NCI-H128 (cell line): Measurements from ENCODE around the gene NEAT1.

ENCODE experiments used
- DNase-seq: peaks from one replicate; lab custom pipeline; 2025; ENCODE audit not compliant: unreplicated experiment; lab: John Stamatoyannopoulos, UW

NEAT1 gene

DNA sequence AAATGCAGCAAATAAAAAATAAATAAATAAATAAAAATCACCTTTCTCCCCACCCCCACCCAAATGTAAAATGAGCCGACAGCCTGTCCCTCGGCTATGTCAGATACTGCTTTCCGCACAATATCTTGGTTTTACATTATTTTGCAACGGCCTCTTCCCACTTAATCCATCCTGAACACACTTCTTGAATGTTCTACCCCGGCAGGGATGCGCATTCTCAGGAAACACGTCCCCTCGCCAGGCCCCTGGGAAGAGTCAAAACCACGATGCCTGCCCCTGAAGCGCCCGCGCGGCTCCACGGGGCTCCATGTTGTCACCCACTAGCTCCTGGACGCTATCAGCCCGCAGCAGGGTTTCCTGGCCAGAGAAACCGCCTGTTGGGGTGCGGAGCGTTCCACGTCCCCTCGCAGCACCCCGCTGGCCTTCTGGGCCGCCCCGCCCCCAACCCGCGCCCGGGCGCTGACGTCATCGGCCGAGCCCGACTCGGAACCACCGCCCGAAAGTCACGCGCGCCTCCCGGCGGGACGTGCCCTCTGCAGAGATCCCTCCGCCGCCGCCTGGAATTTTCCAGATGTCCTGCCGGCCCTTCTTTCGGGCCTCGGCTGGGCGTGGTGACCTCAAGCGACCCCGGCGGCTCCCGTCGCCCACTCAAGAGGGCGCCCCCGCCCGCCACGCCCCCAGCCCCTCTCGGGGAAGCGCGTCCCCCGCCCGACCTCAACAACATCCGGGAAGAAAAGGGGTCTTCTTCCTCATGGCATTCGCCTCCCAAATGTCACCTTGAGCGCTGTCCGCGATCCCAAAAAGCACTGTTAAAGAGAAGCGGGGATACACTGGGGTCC is 585 bp upstream of the NEAT1 start:
- peak; percentile 80 for DNase-seq

DNA sequence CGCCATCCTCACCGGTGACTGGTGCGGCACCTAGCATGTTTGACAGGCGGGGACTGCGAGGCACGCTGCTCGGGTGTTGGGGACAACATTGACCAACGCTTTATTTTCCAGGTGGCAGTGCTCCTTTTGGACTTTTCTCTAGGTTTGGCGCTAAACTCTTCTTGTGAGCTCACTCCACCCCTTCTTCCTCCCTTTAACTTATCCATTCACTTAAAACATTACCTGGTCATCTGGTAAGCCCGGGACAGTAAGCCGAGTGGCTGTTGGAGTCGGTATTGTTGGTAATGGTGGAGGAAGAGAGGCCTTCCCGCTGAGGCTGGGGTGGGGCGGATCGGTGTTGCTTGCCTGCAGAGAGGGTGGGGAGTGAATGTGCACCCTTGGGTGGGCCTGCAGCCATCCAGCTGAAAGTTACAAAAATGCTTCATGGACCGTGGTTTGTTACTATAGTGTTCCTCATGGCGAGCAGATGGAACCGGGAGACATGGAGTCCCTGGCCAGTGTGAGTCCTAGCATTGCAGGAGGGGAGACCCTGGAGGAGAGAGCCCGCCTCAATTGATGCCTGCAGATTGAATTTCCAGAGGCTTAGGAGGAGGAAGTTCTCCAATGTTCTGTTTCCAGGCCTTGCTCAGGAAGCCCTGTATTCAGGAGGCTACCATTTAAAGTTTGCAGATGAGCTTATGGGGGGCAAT is 1.1 kb downstream of the NEAT1 start:
- no peak for DNase-seq

DNA sequence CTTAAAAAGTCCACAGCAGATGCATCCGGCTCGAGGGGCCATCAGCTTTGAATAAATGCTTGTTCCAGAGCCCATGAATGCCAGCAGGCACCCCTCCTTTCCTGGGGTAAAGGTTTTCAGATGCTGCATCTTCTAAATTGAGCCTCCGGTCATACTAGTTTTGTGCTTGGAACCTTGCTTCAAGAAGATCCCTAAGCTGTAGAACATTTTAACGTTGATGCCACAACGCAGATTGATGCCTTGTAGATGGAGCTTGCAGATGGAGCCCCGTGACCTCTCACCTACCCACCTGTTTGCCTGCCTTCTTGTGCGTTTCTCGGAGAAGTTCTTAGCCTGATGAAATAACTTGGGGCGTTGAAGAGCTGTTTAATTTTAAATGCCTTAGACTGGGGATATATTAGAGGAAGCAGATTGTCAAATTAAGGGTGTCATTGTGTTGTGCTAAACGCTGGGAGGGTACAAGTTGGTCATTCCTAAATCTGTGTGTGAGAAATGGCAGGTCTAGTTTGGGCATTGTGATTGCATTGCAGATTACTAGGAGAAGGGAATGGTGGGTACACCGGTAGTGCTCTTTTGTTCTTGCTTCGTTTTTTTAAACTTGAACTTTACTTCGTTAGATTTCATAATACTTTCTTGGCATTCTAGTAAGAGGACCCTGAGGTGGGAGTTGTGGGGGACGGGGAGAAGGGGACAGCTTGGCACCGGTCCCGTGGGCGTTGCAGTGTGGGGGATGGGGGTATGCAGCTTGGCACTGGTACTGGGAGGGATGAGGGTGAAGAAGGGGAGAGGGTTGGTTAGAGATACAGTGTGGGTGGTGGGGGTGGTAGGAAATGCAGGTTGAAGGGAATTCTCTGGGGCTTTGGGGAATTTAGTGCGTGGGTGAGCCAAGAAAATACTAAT is 1.9 kb downstream of the NEAT1 start:
- DNase-seq, result no peak

DNA sequence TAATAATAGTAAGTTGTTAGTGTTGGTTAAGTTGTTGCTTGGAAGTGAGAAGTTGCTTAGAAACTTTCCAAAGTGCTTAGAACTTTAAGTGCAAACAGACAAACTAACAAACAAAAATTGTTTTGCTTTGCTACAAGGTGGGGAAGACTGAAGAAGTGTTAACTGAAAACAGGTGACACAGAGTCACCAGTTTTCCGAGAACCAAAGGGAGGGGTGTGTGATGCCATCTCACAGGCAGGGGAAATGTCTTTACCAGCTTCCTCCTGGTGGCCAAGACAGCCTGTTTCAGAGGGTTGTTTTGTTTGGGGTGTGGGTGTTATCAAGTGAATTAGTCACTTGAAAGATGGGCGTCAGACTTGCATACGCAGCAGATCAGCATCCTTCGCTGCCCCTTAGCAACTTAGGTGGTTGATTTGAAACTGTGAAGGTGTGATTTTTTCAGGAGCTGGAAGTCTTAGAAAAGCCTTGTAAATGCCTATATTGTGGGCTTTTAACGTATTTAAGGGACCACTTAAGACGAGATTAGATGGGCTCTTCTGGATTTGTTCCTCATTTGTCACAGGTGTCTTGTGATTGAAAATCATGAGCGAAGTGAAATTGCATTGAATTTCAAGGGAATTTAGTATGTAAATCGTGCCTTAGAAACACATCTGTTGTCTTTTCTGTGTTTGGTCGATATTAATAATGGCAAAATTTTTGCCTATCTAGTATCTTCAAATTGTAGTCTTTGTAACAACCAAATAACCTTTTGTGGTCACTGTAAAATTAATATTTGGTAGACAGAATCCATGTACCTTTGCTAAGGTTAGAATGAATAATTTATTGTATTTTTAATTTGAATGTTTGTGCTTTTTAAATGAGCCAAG is 2.7 kb downstream of the NEAT1 start:
- DNase-seq, result no peak

DNA sequence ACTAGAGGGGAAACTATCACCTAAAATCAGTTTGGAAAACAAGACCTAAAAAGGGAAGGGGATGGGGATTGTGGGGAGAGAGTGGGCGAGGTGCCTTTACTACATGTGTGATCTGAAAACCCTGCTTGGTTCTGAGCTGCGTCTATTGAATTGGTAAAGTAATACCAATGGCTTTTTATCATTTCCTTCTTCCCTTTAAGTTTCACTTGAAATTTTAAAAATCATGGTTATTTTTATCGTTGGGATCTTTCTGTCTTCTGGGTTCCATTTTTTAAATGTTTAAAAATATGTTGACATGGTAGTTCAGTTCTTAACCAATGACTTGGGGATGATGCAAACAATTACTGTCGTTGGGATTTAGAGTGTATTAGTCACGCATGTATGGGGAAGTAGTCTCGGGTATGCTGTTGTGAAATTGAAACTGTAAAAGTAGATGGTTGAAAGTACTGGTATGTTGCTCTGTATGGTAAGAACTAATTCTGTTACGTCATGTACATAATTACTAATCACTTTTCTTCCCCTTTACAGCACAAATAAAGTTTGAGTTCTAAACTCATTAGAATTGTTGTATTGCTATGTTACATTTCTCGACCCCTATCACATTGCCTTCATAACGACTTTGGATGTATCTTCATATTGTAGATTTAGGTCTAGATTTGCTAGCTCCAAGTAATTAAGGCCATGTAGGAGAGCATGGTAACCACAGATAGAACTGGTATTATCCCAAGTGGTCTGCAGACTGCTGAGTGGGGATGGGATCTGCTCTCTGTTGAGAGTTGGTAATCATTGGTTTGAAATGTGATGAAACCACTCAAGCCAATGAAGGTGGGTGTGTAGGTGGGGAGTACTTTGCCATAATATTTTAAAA is 3.6 kb downstream of the NEAT1 start:
- DNase-seq, result no peak

DNA sequence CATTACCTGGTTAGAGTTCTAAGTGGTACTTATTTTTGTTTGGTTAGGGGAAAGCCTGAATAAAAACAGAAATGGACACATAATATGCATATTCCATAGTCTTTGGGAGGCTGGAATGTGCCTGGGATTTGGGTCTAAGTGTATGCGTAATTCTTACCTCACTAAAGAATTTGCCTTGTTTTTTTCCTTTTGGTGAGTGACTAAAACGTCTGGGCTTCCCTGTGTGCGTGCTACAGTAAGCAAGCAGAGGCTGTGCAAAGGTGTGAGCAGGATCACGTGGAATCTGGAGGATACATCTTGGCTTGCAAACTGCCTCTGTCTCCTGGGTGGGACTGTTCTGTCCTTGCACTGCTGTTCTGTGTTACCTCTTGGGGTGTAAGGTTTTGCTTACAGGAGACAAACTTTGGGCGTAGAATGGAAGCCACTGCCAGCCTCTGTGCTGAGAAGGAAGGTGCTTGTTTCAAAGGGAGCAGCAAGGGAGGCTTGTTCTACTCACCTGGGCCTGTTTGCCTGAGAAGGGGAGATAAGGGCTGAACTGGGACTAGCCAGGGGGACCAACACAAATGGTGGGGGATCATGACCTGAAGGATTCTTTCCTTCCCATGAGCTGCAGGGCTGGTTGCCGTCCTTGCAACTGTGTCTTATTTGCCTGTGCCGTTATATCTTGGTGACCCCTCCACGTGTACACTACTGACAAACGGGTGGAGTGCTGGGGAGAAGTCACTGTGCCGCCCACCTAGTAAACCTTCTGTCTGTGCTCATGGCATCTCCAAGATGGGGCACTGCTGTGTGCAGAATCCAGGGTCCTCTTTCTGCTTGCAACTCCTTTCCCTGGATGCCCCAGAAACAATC is 4.5 kb downstream of the NEAT1 start:
- DNase-seq, result no peak

DNA sequence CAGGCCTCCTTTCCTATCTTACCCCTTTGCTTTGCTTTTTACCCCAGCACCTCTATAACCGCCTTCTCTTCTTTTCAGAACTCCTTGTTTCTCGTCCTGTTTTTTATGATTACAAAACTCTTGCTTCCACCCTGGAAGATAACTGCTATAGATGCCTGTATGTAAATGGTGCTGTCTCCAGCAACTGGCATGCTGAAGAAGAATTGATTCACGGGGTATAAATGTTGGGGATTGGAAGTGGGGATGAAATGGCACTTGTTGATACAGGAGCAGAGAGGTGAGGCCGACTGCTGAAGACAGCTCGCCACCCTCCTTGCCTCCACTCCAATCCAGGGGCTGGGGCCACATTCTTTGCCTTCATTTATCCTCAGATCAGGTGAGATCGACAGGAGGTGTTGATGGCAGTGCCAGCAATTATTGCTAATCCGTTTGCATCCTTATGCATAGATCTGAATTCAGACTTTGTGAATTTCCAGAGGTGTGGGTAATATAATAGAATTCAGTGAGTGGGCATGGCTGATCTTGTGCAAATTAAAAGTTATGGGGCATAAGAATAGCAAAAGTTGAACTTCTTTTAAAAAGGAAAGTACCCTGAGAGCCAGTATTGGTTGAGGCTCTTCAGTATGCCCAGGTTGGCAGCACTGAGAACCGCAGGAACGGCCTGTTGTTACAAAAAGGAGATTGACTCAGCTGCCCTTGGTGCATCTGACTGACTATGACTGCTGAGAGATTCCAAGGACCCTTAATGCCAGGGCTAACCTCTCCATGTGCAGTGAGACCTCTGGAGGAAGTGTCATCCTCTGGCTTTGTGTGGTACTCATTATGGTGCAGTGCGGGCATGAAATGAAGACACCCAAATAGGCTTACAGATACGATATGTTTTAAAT is 5.3 kb downstream of the NEAT1 start:
- no peak for DNase-seq

DNA sequence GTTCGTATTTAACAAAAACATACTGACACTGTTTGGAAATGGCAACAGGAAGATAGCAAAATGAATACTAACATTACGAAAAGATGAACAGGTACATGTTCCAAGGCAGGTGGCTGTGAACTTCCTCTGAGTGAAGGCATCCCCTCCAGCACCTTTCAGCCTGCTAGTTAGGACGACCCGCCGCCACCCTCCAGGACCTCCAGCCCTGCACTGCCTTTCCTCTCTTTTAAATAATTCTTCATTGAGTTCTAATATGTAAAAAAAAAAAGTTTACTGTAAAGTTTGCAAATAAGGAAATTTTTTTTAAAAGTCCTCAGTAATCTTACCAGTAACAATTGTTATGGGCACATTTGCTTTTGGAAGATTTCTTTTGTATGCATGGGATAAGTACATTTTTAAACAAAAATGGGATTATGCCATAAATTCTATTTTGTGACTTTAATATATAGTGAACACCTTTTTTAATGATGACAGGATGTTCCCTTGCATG is 6.0 kb downstream of the NEAT1 start:
- no peak for DNase-seq

DNA sequence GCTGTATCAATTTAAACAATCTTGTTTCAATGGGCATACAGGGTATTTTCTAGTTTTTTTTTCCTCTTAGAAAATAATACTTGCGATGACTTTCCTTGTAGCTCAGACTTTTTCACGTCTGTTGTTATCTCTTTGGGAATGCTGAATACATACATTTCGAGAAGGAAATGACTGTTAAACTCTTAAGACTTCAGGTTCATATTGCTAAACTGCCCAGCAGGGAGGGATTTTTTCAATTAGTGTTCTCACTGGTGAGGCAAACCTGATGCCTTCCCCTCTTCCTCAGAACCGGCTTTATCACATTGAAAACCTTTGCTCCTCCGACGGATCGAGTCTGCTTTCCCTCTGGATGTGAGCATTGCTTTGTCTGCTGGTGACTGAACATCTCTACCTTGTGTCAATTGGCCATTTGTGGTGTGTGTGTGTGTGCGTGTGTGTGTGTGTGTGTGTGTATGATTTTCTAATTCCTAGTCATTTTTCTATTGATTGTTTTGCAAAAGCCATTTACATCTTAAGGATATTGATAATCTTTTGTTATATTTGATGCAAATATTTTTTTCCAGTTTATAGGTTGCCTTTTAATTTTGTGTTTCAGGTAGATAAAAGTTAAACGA is 6.6 kb downstream of the NEAT1 start:
- DNase-seq, result no peak

DNA sequence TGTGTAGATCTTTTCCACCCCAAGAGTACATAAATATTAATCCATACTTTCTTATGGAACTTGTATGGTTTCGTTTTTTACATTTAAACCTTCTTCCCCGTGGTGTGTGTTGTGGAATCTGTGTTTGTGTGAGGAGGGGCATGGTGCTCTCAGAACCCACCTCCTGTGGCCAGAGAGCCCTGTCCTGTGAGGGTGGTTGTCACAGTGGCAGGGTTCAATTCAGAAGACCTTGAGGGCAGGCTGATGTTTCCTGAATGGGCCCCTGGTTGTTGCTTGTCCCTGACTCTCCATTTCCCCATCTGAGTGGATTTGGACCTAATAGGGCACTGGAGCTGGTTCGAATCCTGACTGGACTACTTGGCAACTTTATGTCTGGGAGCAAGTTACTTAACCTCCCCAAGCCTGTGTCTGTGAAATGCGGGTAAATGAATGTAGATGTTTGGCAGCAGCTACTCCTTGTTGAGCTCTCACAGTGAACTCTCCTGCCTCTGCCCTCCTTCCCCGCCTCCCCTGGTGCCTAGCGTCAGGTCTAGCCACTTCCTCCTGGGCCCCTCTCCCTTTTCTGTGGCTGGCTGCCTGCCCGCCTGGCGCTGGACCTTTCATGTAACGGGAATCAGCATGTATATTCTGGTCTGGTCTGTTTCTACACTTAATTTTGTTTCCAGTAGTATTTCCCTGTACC is 7.3 kb downstream of the NEAT1 start:
- no peak for DNase-seq

DNA sequence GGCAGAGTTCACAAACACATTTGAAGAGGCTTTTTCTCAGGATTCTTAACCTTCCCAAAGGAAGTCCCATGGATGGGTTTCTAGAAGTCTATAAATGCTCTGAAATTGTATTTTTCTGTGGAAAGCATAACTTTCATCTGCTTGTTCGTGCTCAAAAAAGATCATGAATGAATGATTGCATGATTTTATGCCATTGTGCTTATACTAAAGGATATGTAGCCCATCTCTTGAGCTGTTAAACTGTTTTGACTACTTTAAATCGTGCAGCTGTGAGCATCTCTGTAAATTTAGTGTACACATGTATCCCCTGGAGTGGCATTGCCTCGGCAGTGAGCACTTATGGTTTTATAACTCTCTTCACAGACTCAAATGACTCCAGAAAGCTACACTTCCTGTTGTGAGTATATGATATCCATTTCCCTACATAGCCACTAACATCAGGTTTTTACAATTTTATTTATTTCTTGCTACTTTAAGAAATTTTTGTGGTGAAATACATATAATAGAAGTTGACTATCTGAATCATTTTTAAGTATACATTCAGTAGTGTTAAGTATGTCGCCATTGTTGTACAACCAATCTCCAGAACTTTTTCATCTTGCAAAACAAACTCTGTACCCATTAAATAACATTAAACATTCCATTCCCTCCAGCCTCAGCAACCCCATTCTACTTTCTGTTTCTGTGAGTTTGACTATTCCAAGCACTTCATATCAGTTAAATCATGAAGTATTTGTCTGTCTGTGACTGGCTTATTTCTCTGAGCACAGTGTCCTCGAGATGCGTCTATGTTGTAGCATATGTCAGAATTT is 8.0 kb downstream of the NEAT1 start:
- DNase-seq, result no peak

DNA sequence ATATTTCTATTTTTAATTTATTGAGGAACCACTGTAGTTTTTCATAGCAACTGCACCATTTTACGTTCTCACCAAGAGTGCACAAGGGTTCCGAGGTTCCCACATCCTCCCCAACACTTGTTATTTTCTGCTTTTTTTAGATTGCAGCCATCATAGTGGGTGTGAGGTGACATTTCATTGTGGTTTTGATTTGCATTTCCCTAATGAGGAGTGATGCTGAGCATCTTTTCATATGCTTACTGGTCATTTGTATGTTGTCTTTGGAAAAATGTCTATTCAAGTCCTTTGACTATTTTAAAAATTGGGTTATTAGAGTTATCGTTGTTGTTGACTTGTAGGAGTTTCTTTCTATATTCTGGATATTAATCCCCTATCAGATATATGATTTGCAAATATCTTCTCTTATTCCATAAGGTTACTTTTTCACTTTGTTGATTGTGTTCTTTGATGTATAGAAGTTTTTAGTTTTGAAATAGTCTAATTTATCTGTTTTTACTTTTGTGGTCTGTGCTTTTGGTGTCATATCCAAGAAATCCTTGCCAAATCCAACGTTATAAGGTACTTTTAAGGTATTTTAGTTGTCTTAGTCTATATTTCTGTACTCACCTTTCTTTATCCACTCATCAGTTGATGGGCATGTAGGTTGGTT is 9.0 kb downstream of the NEAT1 start:
- DNase-seq, result no peak

DNA sequence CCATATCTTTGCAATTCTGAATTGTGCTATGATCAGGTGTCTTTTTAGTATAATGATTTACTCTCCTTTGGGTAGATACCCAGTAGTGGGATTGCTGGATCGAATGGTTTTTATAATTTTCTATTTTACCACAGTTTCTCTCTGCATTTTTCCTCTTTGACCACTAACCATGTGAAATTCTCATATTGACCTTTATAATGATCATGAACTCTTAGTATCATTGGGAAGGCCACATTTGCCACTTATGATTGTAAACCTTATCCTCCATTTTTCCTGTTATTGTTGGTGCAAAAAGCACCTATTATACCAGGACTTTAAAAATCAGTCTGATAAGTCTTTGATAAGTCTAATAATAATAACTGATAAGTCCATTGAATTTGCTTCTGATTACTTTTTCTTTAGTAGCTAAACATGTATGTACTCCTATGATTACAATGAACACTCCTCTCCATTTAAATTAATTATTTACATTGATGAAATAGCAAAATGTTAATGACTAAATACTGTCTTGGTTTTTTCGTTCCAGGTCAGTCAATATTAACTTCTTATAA is 9.6 kb downstream of the NEAT1 start:
- no peak for DNase-seq

DNA sequence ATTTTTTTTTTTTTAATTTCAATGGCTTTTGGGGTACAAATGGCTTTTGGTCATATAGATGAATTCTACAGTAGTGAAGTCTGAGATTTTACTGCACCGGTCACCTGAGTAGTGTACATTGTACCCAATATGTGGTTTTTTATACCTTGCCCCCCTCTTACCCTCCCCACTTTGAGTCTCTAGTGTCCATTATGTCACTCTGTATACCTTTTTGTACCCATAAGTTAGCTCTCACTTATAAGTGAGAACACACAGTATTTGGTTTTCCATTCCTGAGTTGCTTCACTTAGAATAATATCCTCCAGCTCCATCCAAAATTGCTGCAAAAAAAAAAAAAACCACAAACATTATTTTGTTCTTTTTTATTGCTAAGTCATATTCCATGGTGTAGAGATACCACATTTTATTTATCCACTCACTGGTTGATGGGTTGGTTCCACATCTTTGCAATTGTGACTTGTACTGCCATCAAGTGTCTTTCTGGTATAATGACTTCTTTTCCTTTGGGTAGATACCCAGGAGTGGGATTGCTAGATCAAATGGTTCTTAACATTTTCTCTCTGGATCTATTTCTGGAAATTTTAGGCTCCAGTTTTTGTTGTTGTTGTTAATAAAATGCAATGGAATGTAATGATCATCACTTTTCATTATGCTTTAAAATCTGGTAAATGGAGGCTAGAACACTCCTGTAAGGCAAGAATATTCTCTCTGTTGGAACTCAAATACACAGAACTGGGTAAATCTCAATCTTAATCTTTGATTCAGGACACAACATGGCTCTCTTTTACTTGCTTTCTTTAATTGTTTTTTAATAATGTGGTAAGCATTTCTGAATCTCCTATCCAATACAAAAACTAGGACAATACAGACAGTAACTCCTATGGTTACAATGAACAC is 10.3 kb downstream of the NEAT1 start:
- no peak for DNase-seq
